ENCODE measurements around the gene ACOXL. TPM values are rescaled to one million over a fixed set of nuclear protein-coding genes. Genes with fewer than 3 reads are reported as not detected.

The ACOXL gene
- total RNA-seq, 4 donors from 2014 or later, result 0.55 to 5.2 (median 1.1) TPM; not detected in 1

- Histone ChIP-seq H3K4me1 (no peaks in the 10 kb centered on the region), H3K4me3 (no peak overlapping the region), H3K9me3 (peaks cover 4 to 9% of the 10 kb centered on the region in 2 donors), H3K27ac (no peak overlapping the region), H3K36me3 (no peaks in the 10 kb centered on the region), H3K27me3 (no peaks in the 10 kb centered on the region)
- DNase-seq, result no peak
- intact Hi-C loops (cut with DNase I; ENCODE audit: low total_unique reads) (no loop called here), in situ Hi-C loops (cut with MboI; ENCODE audit: low pct_ligation_motif_present in 1 of 4, low pct_unique_long_range_greater_than_20kb in 1 of 4, low sequenced_read_pairs in 3 of 4) (no loop called here)
- WGBS, 2 donors (ENCODE audit: low coverage in 1 of 2), result 0% methylated on average over 1 of the region's 1 CpG; no CpG with 5 or more reads in 1 of the 2 donors
- TF ChIP-seq EP300 (IDR thresholded peaks at IDR 0.05; ENCODE audit: low read depth), result no peak
- no peak for TF ChIP-seq POLR2AphosphoS5 (IDR thresholded peaks at IDR 0.05)
- no peak for TF ChIP-seq CTCF (IDR thresholded peaks at IDR 0.05)
- TF ChIP-seq POLR2A (IDR thresholded peaks at IDR 0.05), result no peak
Observed at GRCh38 chr2:110891626-110892025, 159.3 kb downstream of the ACOXL start.

- Histone ChIP-seq H3K4me3 (no peak overlapping the region), H3K27ac (no peak overlapping the region), H3K9me3 (peaks cover 4 to 9% of the 10 kb centered on the region in 2 donors), H3K4me1 (no peaks in the 10 kb centered on the region), H3K27me3 (no peaks in the 10 kb centered on the region), H3K36me3 (no peaks in the 10 kb centered on the region)
- in situ Hi-C loops (cut with MboI; ENCODE audit: low pct_ligation_motif_present in 1 of 4, low pct_unique_long_range_greater_than_20kb in 1 of 4, low sequenced_read_pairs in 3 of 4) (no loop called here), intact Hi-C loops (cut with DNase I; ENCODE audit: low total_unique reads) (no loop called here)
- TF ChIP-seq POLR2A (IDR thresholded peaks at IDR 0.05) (no peak), CTCF (IDR thresholded peaks at IDR 0.05) (no peak), POLR2AphosphoS5 (IDR thresholded peaks at IDR 0.05) (no peak), EP300 (IDR thresholded peaks at IDR 0.05; ENCODE audit: low read depth) (no peak)
- no peak for DNase-seq
- WGBS, 2 donors (ENCODE audit: low coverage in 1 of 2), result 84 to 89% methylated on average over 3 of the region's 3 CpGs
Observed at GRCh38 chr2:110896226-110896625, 163.9 kb downstream of the ACOXL start.

- DNase-seq, result no peak
- intact Hi-C loops (cut with DNase I; ENCODE audit: low total_unique reads), result no loop called here
- H3K4me1 ChIP-seq, result peaks cover 0 to 6% (median 3%) of the 10 kb centered on the region in 4 donors
- peak overlapping the region in 1 of 4 donors; percentile 7 for H3K4me3 ChIP-seq
- in situ Hi-C loops (cut with MboI; ENCODE audit: low pct_ligation_motif_present in 1 of 4, low pct_unique_long_range_greater_than_20kb in 1 of 4, low sequenced_read_pairs in 3 of 4), result no loop called here
- peaks cover 4 to 9% of the 10 kb centered on the region in 2 donors for H3K9me3 ChIP-seq
- TF ChIP-seq POLR2AphosphoS5 (IDR thresholded peaks at IDR 0.05), result no peak
- no peak for TF ChIP-seq POLR2A (IDR thresholded peaks at IDR 0.05)
- no peak for TF ChIP-seq CTCF (IDR thresholded peaks at IDR 0.05)
- no peak for TF ChIP-seq EP300 (IDR thresholded peaks at IDR 0.05; ENCODE audit: low read depth)
- H3K27ac ChIP-seq, result no peak overlapping the region
- H3K36me3 ChIP-seq, result no peaks in the 10 kb centered on the region
- 74 to 75% methylated on average over 2 of the region's 2 CpGs for WGBS, 2 donors (ENCODE audit: low coverage in 1 of 2)
- H3K27me3 ChIP-seq, result no peaks in the 10 kb centered on the region
Observed at GRCh38 chr2:110897966-110898365, 165.6 kb downstream of the ACOXL start.

GRCh38 chr2:110900191-110900590 lies 167.8 kb downstream of the ACOXL start:
- TF ChIP-seq EP300 (IDR thresholded peaks at IDR 0.05; ENCODE audit: low read depth) (no peak), POLR2A (IDR thresholded peaks at IDR 0.05) (no peak), CTCF (IDR thresholded peaks at IDR 0.05) (no peak), POLR2AphosphoS5 (IDR thresholded peaks at IDR 0.05) (no peak)
- peaks cover 0 to 19% (median 7%) of the 10 kb centered on the region in 4 donors for H3K4me1 ChIP-seq
- intact Hi-C loops (cut with DNase I; ENCODE audit: low total_unique reads), result no loop called here
- DNase-seq, result no peak
- H3K4me3 ChIP-seq, result no peak overlapping the region
- in situ Hi-C loops (cut with MboI; ENCODE audit: low pct_ligation_motif_present in 1 of 4, low pct_unique_long_range_greater_than_20kb in 1 of 4, low sequenced_read_pairs in 3 of 4), result loop anchor here in 1 of 4 donors (25.0 kb wide), 1 partner anchor 112 kb away; no protein-coding TSS in a partner anchor
- H3K36me3 ChIP-seq, result no peaks in the 10 kb centered on the region
- no peak overlapping the region for H3K27ac ChIP-seq
- 54 to 75% methylated on average over 2 of the region's 2 CpGs for WGBS, 2 donors (ENCODE audit: low coverage in 1 of 2)
- H3K9me3 ChIP-seq, result peaks cover 4 to 9% of the 10 kb centered on the region in 2 donors
- no peaks in the 10 kb centered on the region for H3K27me3 ChIP-seq

All from transverse colon (tissue), 4 donors.